Heart left ventricle (tissue), 13 donors: ENCODE results near the gene MUCL3.

Experiments
- POLR2A ChIP-seq, 2 donors: fragments of 450-650 bp; IDR thresholded peaks; one replicate each; pipeline ENCODE4 v1.6.1; 2017; ENCODE audit warnings: antibody characterized with exemption in 2 of 2, mild to moderate bottlenecking in 2 of 2, moderate library complexity in 2 of 2
- TF ChIP-seq, protein P1 (sequence below), 12 donors: fragments of 200-600 bp; sonication (generic) in 4 of 12; IDR thresholded peaks; one replicate each; pipeline versions ENCODE4 v1.5.0 to v1.8.0; 2018 to 2022; ENCODE audit warnings: antibody characterized with exemption in 12 of 12, mild to moderate bottlenecking in 5 of 12
- donor health status: ischemic (EF 13 %, LVEDD 7.1; RV severe dilation, severe dysfunction).
- donor health status: DM: no; HTN: yes; CAD: no.
- donor health status: DM: no; HTN: no; CAD: no.
- donor health status: ischemic (EF 25% LVEDD 6.9; RV normal size, moderate dysfunction).
- donor health status: ischemic (EF 25% LVEDD 5.7; RV mildly dilated, moderate dysfunction).
- donor health status: ischemic (EF 35%, LVEDD 5.7; RV mildly dilated, moderate dysfunction).
- donor health status: nonischemic (EF 11% LVEDD 7.7; RV severe dilation, severe dysfunction).
- donor health status: DM: yes; HTN: yes; CAD: no.
- donor health status: PGD.
- donor health status: ischemic (EF 29% LVEDD 5.4; RV normal size, mild dysfunction).
- donor health status: nonischemic (EF 23%, LVEDD 6.1; RV moderate dilation, normal function).

DNA sequence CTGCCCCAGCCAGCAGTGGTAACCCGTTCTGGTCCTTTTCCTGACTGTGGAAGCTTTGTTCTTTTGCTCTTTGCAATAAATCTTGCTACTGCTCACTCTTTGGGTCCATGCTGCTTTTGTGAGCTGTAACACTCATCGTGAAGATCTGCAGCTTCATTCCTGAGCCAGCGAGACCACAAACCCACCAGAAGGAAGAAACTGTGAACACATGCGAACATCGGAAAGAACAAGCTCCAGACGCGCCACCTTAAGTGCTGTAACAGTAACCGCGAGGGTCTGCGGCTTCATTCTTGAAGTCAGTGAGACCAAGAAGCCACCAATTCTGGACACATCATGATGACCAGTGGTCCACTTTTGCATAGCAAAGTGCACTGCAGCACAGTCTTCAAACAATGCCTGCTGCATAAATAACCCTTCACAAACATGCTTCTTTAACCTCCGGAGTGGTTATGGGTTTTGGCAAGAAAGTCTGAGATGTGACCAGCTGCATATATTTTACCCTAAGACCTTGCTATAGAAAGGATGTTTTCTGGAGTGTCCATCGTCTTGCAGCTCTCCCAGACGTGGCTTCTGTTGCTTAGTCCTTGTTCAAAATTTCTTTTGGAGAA lies 60.6 kb downstream of the MUCL3 start:
- TF ChIP-seq, protein P1, sequence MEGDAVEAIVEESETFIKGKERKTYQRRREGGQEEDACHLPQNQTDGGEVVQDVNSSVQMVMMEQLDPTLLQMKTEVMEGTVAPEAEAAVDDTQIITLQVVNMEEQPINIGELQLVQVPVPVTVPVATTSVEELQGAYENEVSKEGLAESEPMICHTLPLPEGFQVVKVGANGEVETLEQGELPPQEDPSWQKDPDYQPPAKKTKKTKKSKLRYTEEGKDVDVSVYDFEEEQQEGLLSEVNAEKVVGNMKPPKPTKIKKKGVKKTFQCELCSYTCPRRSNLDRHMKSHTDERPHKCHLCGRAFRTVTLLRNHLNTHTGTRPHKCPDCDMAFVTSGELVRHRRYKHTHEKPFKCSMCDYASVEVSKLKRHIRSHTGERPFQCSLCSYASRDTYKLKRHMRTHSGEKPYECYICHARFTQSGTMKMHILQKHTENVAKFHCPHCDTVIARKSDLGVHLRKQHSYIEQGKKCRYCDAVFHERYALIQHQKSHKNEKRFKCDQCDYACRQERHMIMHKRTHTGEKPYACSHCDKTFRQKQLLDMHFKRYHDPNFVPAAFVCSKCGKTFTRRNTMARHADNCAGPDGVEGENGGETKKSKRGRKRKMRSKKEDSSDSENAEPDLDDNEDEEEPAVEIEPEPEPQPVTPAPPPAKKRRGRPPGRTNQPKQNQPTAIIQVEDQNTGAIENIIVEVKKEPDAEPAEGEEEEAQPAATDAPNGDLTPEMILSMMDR (IDR thresholded peaks at IDR 0.05), result no peak
- no peak for TF ChIP-seq POLR2A (IDR thresholded peaks at IDR 0.05)
